ENCODE measurements around the gene THBS3. TPM values are rescaled to one million over a fixed set of nuclear protein-coding genes. Genes with fewer than 3 reads are reported as not detected.

THBS3 gene
- total and polyA plus RNA-seq, 2 of the 4 experiments (the other 2 are of a cell fraction) = 15.1 to 30.4 TPM

- Histone ChIP-seq H3K27ac (ENCODE audit: insufficient read depth, low read length) (peak within 1 kb of the TSS; percentile 86), H4K91ac (ENCODE audit: insufficient read depth, low read depth, low read length) (peak within 1 kb of the TSS; percentile 87), H3K79me1 (ENCODE audit: low read depth in 1 of 2, low read length in 2 of 2) (peaks cover 13 to 24% of the 10 kb centered on the region in 2 experiments), H2BK20ac (ENCODE audit: low read depth, low read length) (no peak within 1 kb of the TSS; the same call in 1 of the 2 replicates), H2BK120ac (ENCODE audit: low read depth, low read length) (peak within 1 kb of the TSS; percentile 77), H3K18ac (ENCODE audit: low read depth, low read length) (peak within 1 kb of the TSS; percentile 74), H3K56ac (ENCODE audit: extremely low read depth, insufficient read depth, low read length) (peak within 1 kb of the TSS; percentile 85), H2AFZ (replicated peaks; ENCODE audit: low read length, poor library complexity) (peak within 1 kb of the TSS; percentile 89), H2AK5ac (ENCODE audit: low read depth, low read length) (peak within 1 kb of the TSS; percentile 95), H3K4ac (ENCODE audit: low read depth, low read length) (peak within 1 kb of the TSS; percentile 98), H2BK15ac (ENCODE audit: low read depth, low read length) (peak within 1 kb of the TSS; percentile 61; the same call in 1 of the 3 replicates), H4K5ac (ENCODE audit: low read depth, low read length) (peak within 1 kb of the TSS; percentile 100), H3K9ac (ENCODE audit: low read depth, low read length) (peak within 1 kb of the TSS; percentile 99), H2BK5ac (ENCODE audit: low read depth, low read length, poor library complexity, severe bottlenecking) (peak within 1 kb of the TSS; percentile 74), H3K9me1 (ENCODE audit: insufficient read depth, low read length) (peaks cover 6% of the 10 kb centered on the region; the same call in 1 of the 2 replicates), H3K23ac (ENCODE audit: low read depth, low read length) (peak within 1 kb of the TSS; percentile 87), H4K20me1 (ENCODE audit: insufficient read depth, low read length) (no peaks in the 10 kb centered on the region), H3K4me3 (ENCODE audit: insufficient read depth, low read depth, low read length) (peak within 1 kb of the TSS; percentile 100), H3K36me3 (ENCODE audit: control insufficient read depth, insufficient read depth, low read length) (peaks cover 5% of the 10 kb centered on the region; the same call in 1 of the 2 replicates), H3K27me3 (ENCODE audit: control insufficient read depth, insufficient read depth, low read length) (no peaks in the 10 kb centered on the region), H3K4me1 (ENCODE audit: control insufficient read depth, insufficient read depth, low read length) (peaks cover 15% of the 10 kb centered on the region), H4K8ac (ENCODE audit: low read depth in 2 of 2, low read length in 2 of 2) (peak within 1 kb of the TSS; percentile 99 to 100), H3K4me2 (ENCODE audit: low read depth, low read length) (peak within 1 kb of the TSS; percentile 100), H2AK9ac (replicated peaks; ENCODE audit: low read depth, low read length, poor library complexity) (peak within 1 kb of the TSS; percentile 99), H3K9me3 (ENCODE audit: control insufficient read depth, insufficient read depth, low read length) (no peaks in the 10 kb centered on the region), H3K14ac (replicated peaks; ENCODE audit: low read depth, low read length) (peak within 1 kb of the TSS; percentile 98)
- CTCF ChIA-PET = interaction anchor here (2.0 kb wide), 1 partner anchor 36 kb away, joined by 6 read pairs; the partner anchor contains the start of gene KRTCAP2
- POLR2A ChIA-PET (ENCODE audit: unreplicated experiment) = no interaction called here
- DNase-seq = peak; percentile 68
- peak; percentile 88 for ATAC-seq (ENCODE audit: low read depth)
- in situ Hi-C loops (cut with MboI; ENCODE audit: low sequenced_read_pairs) (no loop called here), dilution Hi-C loops (cut with HindIII; ENCODE audit: low sequenced_read_pairs, unreplicated experiment) (no loop called here), intact Hi-C loops (cut with micrococcal nuclease) (loop anchor here (1.0 to 10.0 kb wide), 3 partner anchors 33 to 386 kb away; partner anchors contain the start of gene RUSC1)
- WGBS, 2 experiments (ENCODE audit: extremely low coverage in 2 of 2, insufficient read length in 1 of 2) = 0% methylated on average over 42 of the region's 64 CpGs; no CpG with 5 or more reads in 1 of the 2 experiments
- BruUV-seq (replicated peaks) = no TSS peak
- TF ChIP-seq USF2 (IDR thresholded peaks at IDR 0.05; ENCODE audit: low read depth, low read length) = no peak
- peak; percentile 89 for TF ChIP-seq POLR2A (IDR thresholded peaks at IDR 0.05; ENCODE audit: low read depth, low read length)
- no peak for TF ChIP-seq SMC3 (IDR thresholded peaks at IDR 0.05; ENCODE audit: low read depth, low read length)
- no peak for TF ChIP-seq ELK1 (IDR thresholded peaks at IDR 0.05; ENCODE audit: borderline replicate concordance, low read depth, low read length)
- TF ChIP-seq BHLHE40 (IDR thresholded peaks at IDR 0.05; ENCODE audit: low read depth, low read length) = peak; percentile 39; the same call in 1 of the 2 replicates
- peak; percentile 47; the same call in 1 of the 2 replicates for TF ChIP-seq MAZ (IDR thresholded peaks at IDR 0.05; ENCODE audit: borderline replicate concordance, low read depth, low read length)
- no peak for TF ChIP-seq MAFK (IDR thresholded peaks at IDR 0.05; ENCODE audit: low read depth, low read length)
- TF ChIP-seq RFX5 (IDR thresholded peaks at IDR 0.05; ENCODE audit: low read depth, low read length) = no peak
- no peak for TF ChIP-seq CTCF (conservative IDR thresholded peaks at IDR 0.05; ENCODE audit: low read depth, low read length)
- no peak for TF ChIP-seq CHD1 (IDR thresholded peaks at IDR 0.05; ENCODE audit: low read depth, low read length)
- no peak for TF ChIP-seq CEBPB (IDR thresholded peaks at IDR 0.05; ENCODE audit: low read depth, low read length)
- no peak for TF ChIP-seq NFE2L2 (IDR thresholded peaks at IDR 0.05; ENCODE audit: low read depth, low read length)
- TF ChIP-seq RCOR1 (IDR thresholded peaks at IDR 0.05; ENCODE audit: insufficient replicate concordance, low read length) = no peak
- TF ChIP-seq FOS (IDR thresholded peaks at IDR 0.05; ENCODE audit: low read depth, low read length) = no peak
Measured at GRCh38 chr1:155208541-155209311, 1.0 kb upstream of the THBS3 start, which contains the start of gene MTX1. TSS of gene MTX1 (plus strand) at chr1:155208695. CDS start at chr1:155208805, 110 bp downstream.
